HUES64 (cell line): ENCODE results near the gene COL4A6.

Experiments
- H3K27ac ChIP-seq: 2 replicates; pipeline ENCODE4 v1.7.0; 2013; ENCODE audit warnings: low read depth, low read length, inconsistent platforms
- H3K27me3 ChIP-seq: 2 replicates; pipeline ENCODE4 v1.6.1; 2013; ENCODE audit warnings: mild to moderate bottlenecking, low read length; ENCODE audit not compliant: insufficient read depth
- H3K36me3 ChIP-seq: 2 replicates; pipeline ENCODE4 v1.6.1; 2013; ENCODE audit warnings: mild to moderate bottlenecking, low read length; ENCODE audit not compliant: insufficient read depth
- H3K4me1 ChIP-seq: 2 replicates; pipeline ENCODE4 v1.6.1; 2013; ENCODE audit warnings: mild to moderate bottlenecking, low read length, moderate library complexity; ENCODE audit not compliant: insufficient read depth
- H3K4me3 ChIP-seq: 2 replicates; pipeline ENCODE4 v1.5.1; 2013; ENCODE audit warnings: mild to moderate bottlenecking, low read length, moderate library complexity
- H3K9ac ChIP-seq: 2 replicates; pipeline ENCODE4 v1.6.1; 2013; ENCODE audit warnings: mild to moderate bottlenecking, low read depth, low read length
- H3K9me3 ChIP-seq: 2 replicates; pipeline ENCODE4 v1.6.1; 2013; ENCODE audit warnings: low read depth, low read length; ENCODE audit not compliant: insufficient read depth
- WGBS: fragments of 150-250, 120-280 bp; methylation state at CpG from one replicate; pipeline ENCODE4 v1.1.7; 2013; ENCODE audit warnings: missing lambda C conversion rate; 5-methylcytosine and 5-hydroxymethylcytosine counted together

The COL4A6 gene

GRCh38 chrX:108121291-108121690 is 316.9 kb downstream of the COL4A6 start:
- Histone ChIP-seq H3K4me1 (peaks cover 16% of the 10 kb centered on the region), H3K4me3 (no peak overlapping the region), H3K27me3 (no peaks in the 10 kb centered on the region), H3K27ac (no peak overlapping the region), H3K36me3 (no peaks in the 10 kb centered on the region), H3K9ac (no peak overlapping the region), H3K9me3 (no peaks in the 10 kb centered on the region)
- WGBS, result 84% methylated on average over 3 of the region's 3 CpGs

- 74% methylated on average over 2 of the region's 3 CpGs for WGBS
- Histone ChIP-seq H3K4me3 (no peak overlapping the region), H3K36me3 (no peaks in the 10 kb centered on the region), H3K27ac (no peak overlapping the region), H3K9me3 (no peaks in the 10 kb centered on the region), H3K9ac (no peak overlapping the region), H3K27me3 (no peaks in the 10 kb centered on the region), H3K4me1 (peaks cover 8% of the 10 kb centered on the region; the same call in 1 of the 2 replicates)
Measured at GRCh38 chrX:108117988-108118387, 320.2 kb downstream of the COL4A6 start.

DNA sequence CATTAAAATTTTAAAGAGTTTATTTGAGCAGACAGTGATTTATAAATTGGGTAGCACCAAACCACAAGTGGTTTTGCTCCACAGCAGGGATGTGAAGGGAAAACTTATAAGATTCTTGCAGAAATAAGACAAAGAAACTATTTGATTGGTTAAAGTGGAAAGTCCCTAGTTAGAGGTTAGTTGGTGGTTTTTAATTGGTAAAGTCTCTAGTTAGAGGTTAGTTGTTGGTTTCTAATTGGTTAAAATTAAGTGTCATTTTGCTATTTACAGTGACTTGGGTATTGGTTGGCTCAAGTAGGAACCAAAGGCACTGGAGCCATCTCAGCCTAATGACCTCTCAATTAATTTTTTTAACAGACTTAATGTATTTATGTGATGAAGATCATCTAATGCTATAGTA is 323.7 kb downstream of the COL4A6 start:
- Histone ChIP-seq H3K4me1 (no peaks in the 10 kb centered on the region), H3K27ac (no peak overlapping the region), H3K9me3 (no peaks in the 10 kb centered on the region), H3K27me3 (no peaks in the 10 kb centered on the region), H3K36me3 (no peaks in the 10 kb centered on the region), H3K9ac (no peak overlapping the region), H3K4me3 (no peak overlapping the region)
